Activated B cell treated with CpG ODN at 0.5 μM for 24 hours (primary cell): ENCODE measurements around the gene SYCP2. TPM values are rescaled to one million over a fixed set of nuclear protein-coding genes. Genes with fewer than 3 reads are reported as not detected.

Experiments used
- ATAC-seq: fragments of 200-7000 bp; cut with Tn5 transposase; one replicate; pipeline ENCODE4 v1.10.0; 2021; ENCODE audit warnings: low read depth, mild to moderate bottlenecking, moderate library complexity
- CTCF ChIA-PET: fragments of 350-600 bp; sonication (Branson Sonifier 250); formaldehyde crosslinking; loops from one replicate; lab custom pipeline; 2021; ENCODE audit warnings: antibody characterized with exemption; lab: Charles Lee
- POLR2A ChIA-PET: fragments of 350-600 bp; sonication (Branson Sonifier 250); formaldehyde crosslinking; loops from one replicate; lab custom pipeline; 2021; ENCODE audit warnings: antibody characterized with exemption; lab: Charles Lee
- DNase-seq: peaks from one replicate; pipeline ENCODE4 v3.0.0; 2022
- H3K27ac Mint-ChIP-seq: one replicate; pipeline ENCODE4 v1.8.0; 2020; ENCODE audit warnings: mixed read lengths
- H3K27me3 Mint-ChIP-seq: one replicate; pipeline ENCODE4 v1.8.0; 2021; ENCODE audit warnings: mixed read lengths
- H3K36me3 Mint-ChIP-seq: one replicate; pipeline ENCODE4 v1.8.0; 2021; ENCODE audit warnings: low read depth, mixed read lengths
- H3K4me1 Mint-ChIP-seq: one replicate; pipeline ENCODE4 v1.8.0; 2021; ENCODE audit warnings: mixed read lengths
- H3K4me3 Mint-ChIP-seq: one replicate; pipeline ENCODE4 v1.8.0; 2020; ENCODE audit warnings: mild to moderate bottlenecking, mixed read lengths
- H3K9me3 Mint-ChIP-seq: one replicate; pipeline ENCODE4 v1.8.0; 2020; ENCODE audit warnings: mixed read lengths
- intact Hi-C: fragments of 100-400 bp; cut with micrococcal nuclease; formaldehyde crosslinking; loops from one replicate; pipeline ENCODE4 v1.15.1; 2024
- total RNA-seq: library from RNA; stranded (reverse); gene quantifications from 2 replicates; pipeline ENCODE4 v1.2.3, GENCODE V29; 2022
- TF ChIP-seq, protein P1 (sequence below): fragments of 200-600 bp; IDR thresholded peaks from one replicate; pipeline ENCODE4 v1.8.0; 2022; ENCODE audit warnings: antibody characterized with exemption, mild to moderate bottlenecking

Gene SYCP2
- total RNA-seq, 1 donor from 2014 or later: 1.3 TPM

DNA sequence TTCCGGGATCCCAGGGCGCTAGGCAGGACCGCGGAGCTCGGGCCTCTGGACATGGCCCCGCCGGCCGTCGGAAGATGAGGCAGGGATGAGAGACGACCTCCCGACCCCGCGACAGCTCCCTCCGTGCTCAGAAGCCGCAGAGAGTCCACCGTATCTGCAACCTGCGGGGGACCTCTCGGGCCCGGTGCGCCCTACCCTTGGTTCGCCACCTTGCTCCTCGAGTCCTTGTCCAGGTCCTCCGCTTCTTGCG is 6.4 kb upstream of the SYCP2 start:
- ChIA-PET POLR2A (interaction anchor here (0.9 to 2.3 kb wide), 4 partner anchors 9 to 118 kb away, joined by 3 to 8 read pairs (median 6); no protein-coding TSS in a partner anchor), CTCF (interaction anchor here (0.7 to 1.5 kb wide), 4 partner anchors 9 to 322 kb away, joined by 3 to 4 read pairs (median 3); no protein-coding TSS in a partner anchor)
- Mint-ChIP-seq H3K27me3 (no peaks in the 10 kb centered on the region), H3K4me3 (peak overlapping the region; percentile 97), H3K4me1 (peaks cover 37% of the 10 kb centered on the region), H3K27ac (peak overlapping the region; percentile 73), H3K36me3 (peaks cover 32% of the 10 kb centered on the region), H3K9me3 (no peaks in the 10 kb centered on the region)
- TF ChIP-seq, protein P1, sequence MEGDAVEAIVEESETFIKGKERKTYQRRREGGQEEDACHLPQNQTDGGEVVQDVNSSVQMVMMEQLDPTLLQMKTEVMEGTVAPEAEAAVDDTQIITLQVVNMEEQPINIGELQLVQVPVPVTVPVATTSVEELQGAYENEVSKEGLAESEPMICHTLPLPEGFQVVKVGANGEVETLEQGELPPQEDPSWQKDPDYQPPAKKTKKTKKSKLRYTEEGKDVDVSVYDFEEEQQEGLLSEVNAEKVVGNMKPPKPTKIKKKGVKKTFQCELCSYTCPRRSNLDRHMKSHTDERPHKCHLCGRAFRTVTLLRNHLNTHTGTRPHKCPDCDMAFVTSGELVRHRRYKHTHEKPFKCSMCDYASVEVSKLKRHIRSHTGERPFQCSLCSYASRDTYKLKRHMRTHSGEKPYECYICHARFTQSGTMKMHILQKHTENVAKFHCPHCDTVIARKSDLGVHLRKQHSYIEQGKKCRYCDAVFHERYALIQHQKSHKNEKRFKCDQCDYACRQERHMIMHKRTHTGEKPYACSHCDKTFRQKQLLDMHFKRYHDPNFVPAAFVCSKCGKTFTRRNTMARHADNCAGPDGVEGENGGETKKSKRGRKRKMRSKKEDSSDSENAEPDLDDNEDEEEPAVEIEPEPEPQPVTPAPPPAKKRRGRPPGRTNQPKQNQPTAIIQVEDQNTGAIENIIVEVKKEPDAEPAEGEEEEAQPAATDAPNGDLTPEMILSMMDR: no peak
- DNase-seq (no peak), ATAC-seq (peak; percentile 9)
- intact Hi-C loops: loop anchor here (1.0 to 5.0 kb wide), 2 partner anchors 9 to 1288 kb away; partner anchors contain the start of gene STX16

DNA sequence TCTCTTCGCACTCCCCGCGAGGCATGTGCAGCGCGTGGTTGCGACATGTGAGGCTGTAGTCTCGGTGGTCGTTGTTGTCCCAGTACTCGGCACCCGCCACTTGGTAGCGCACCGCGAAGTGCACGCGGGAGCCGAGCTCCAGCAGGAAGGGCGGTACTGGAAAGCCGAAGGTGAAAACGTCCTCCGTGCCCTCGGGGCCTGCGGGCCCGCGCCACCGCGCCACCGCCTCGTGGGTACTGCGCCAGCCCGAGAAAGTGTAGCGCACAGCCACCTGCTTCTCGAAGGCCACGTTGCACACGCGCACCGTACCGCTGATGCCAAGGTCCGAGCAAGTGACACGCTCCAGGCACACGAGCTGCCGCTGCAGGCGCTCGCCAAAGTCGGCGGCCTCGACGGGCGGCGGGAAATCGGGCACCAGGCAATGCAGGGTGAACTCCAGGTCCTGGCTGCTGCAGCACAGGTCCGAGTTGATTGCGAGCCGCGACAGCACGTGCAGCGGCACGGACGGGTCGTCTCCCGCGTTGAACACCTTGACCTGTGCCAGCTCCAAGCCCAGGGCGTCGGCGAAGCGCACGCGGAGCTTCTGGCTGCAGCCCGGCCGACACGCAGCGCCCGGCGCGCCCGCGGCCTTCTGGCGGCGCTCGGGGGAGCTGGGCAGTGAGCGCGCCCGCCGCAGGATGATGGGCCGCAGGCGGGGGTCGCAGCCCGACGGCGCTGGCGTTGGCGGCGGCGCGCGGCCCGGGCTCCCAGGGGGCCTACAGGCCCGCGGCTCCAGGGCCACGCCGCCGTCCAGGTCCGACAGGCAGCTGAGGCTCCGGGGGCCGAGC is 5.8 kb upstream of the SYCP2 start:
- DNase-seq (peak; percentile 20), ATAC-seq (no peak)
- H3K36me3 Mint-ChIP-seq: peaks cover 27% of the 10 kb centered on the region
- no peaks in the 10 kb centered on the region for H3K9me3 Mint-ChIP-seq
- peak overlapping the region; percentile 97 for H3K4me3 Mint-ChIP-seq
- POLR2A ChIA-PET: interaction anchor here (0.9 to 2.3 kb wide), 3 partner anchors 9 to 119 kb away, joined by 4 to 8 read pairs (median 7); no protein-coding TSS in a partner anchor
- peaks cover 39% of the 10 kb centered on the region for H3K4me1 Mint-ChIP-seq
- TF ChIP-seq, protein P1: no peak
- CTCF ChIA-PET: interaction anchor here (1.0 to 1.5 kb wide), 2 partner anchors 9 to 323 kb away, joined by 3 to 4 read pairs; no protein-coding TSS in a partner anchor
- intact Hi-C loops: no loop called here
- no peaks in the 10 kb centered on the region for H3K27me3 Mint-ChIP-seq
- H3K27ac Mint-ChIP-seq: no peak overlapping the region

DNA sequence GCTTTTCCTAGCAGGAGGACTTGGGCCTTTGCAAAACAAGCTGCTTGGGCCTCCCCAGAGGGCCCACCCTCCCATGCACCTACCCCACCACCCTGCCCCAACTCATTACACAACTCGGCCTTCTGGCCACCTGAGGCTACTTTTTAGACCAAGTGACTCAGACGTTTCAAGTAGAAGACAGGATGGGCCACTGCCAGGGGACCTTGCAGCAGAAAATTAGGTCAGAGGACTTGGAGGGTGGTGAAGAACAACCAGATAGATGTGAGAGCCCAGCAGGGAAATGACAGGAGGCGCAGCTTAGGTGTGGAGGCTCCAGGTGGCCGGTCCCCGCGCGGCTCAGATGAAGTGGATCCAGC is 5.2 kb upstream of the SYCP2 start:
- H3K4me3 Mint-ChIP-seq: peak overlapping the region; percentile 78
- no peak overlapping the region for H3K27ac Mint-ChIP-seq
- ATAC-seq (no peak), DNase-seq (no peak)
- POLR2A ChIA-PET: interaction anchor here (2.3 kb wide), 1 partner anchor 10 kb away, joined by 7 read pairs; no protein-coding TSS in a partner anchor
- H3K27me3 Mint-ChIP-seq: no peaks in the 10 kb centered on the region
- H3K4me1 Mint-ChIP-seq: peaks cover 40% of the 10 kb centered on the region
- TF ChIP-seq, protein P1: no peak
- intact Hi-C loops: no loop called here
- CTCF ChIA-PET: no interaction called here
- peaks cover 21% of the 10 kb centered on the region for H3K36me3 Mint-ChIP-seq
- no peaks in the 10 kb centered on the region for H3K9me3 Mint-ChIP-seq

DNA sequence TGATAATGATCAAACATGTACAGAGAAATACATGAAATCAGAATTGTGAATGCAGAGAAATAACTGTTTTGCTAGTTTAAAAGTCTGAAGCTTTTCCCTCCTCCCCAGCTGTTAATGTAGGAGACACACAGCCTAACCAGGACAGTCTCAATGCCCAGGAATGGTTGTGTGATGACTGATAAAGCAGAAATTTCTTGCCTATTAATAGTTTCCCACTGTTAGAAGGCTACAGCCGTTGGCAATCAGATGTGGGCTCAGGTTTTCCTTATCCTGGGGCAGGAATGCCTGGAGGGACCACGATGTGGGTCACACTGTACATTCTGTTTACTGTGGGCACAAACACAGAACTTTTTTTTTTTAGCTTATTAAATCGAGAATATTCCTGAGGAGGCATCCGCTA is 4.8 kb upstream of the SYCP2 start:
- ATAC-seq: no peak
- ChIA-PET CTCF (no interaction called here), POLR2A (no interaction called here)

DNA sequence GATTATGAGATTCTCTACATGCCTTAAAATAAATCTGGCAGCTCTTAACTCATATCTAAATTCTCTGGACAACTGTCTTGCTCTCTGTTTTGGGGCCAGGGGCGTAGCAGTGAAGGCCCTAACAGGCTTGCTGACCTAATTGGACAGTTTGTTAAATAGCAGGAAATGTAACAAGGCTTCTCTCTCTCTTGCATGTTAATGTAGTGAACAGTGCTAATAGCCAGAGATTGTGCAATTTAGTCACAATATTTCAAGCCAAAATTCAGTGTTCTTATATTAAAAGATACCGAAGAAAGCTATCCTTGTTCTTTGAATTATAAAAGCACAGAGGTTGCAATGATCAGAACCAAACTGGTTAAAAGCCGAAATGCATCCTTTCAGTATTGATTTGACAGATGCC is 3.7 kb upstream of the SYCP2 start:
- Mint-ChIP-seq H3K4me3 (no peak overlapping the region), H3K4me1 (peaks cover 40% of the 10 kb centered on the region), H3K27ac (no peak overlapping the region), H3K27me3 (no peaks in the 10 kb centered on the region), H3K9me3 (no peaks in the 10 kb centered on the region), H3K36me3 (peaks cover 13% of the 10 kb centered on the region)
- intact Hi-C loops: no loop called here
- no peak for DNase-seq
- POLR2A ChIA-PET: no interaction called here
- TF ChIP-seq, protein P1: no peak
- no peak for ATAC-seq
- CTCF ChIA-PET: interaction anchor here (3.8 kb wide), 1 partner anchor 13 kb away, joined by 15 read pairs; no protein-coding TSS in a partner anchor

More for the DNA sequence above, 4.8 kb upstream of the SYCP2 start:
- Mint-ChIP-seq H3K4me1 (peaks cover 40% of the 10 kb centered on the region), H3K27ac (no peak overlapping the region), H3K27me3 (no peaks in the 10 kb centered on the region), H3K36me3 (peaks cover 20% of the 10 kb centered on the region), H3K4me3 (peak overlapping the region; percentile 78), H3K9me3 (no peaks in the 10 kb centered on the region)
- TF ChIP-seq, protein P1: no peak
- DNase-seq: no peak
- intact Hi-C loops: no loop called here
